GM19193 (cell line): ENCODE measurements around the gene CTIF.

Experiments
- POLR2A ChIP-seq: IDR thresholded peaks from 4 replicates; pipeline ENCODE4 v1.6.1; 2011; ENCODE audit not compliant: insufficient read depth, insufficient read length; ENCODE audit errors: extremely low read depth

CTIF gene

DNA sequence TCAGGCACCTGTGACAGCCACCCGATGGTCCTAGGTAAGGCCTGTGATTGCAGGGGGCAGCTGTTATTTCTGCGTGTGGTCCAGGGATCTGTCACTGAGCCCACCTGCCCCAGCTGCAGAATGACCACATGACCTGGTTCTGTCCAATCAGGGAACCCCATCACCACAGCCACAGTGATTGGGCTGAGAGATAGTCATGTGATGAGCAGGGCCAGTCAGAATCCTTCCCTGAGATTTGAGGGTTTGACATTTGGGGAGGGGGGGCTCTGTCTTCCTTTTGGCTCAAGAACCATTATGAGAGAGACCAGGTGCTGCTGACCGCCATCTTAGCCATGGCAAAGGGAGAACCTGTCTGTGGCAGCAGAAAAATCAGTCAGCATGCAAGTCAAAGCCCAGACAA, 264.7 kb downstream of the CTIF start:
- TF ChIP-seq POLR2A = no peak

DNA sequence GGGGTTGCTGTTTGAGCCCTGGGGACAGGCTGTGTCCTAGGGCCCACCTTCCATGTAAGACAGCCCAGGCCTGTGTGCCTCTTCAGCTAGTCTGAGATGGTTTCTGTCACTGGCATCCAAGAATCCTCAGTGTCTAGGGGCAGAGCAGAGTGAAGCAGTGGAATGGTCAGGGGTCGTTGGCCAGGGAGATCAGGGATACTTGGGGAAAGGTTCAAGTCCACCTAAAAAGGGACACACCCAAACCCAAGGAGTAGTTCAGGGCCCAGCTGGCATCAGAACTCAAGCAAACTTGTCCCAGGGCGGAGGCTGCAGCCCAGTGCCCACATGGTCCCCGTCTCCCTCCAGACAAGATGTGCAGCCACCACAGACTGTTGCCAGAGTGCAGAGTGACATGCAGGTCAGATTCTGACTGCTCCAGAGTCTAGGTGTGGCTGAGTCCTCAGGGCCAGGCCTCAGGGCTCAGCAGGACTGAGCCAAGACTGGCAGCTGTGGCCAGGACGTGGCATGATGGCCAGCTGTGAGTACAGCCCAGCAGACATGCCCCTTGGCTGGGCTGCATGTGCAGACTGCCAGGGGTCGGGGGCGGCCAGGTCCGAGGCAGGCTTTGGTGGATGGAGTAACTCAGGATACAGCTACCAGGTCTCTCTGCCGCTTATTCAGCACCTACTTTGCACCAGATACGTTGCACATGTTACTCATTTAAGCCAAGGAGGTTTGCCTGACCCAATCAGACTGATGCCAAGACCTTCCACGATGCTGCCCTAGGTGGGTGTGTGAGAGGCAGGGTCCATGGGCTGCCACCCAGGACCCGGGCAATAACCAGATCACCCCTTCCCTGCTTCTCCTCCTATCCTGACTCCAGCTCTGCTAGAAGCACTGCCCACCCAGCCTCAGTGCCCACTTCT, 265.4 kb downstream of the CTIF start:
- TF ChIP-seq POLR2A = no peak

DNA sequence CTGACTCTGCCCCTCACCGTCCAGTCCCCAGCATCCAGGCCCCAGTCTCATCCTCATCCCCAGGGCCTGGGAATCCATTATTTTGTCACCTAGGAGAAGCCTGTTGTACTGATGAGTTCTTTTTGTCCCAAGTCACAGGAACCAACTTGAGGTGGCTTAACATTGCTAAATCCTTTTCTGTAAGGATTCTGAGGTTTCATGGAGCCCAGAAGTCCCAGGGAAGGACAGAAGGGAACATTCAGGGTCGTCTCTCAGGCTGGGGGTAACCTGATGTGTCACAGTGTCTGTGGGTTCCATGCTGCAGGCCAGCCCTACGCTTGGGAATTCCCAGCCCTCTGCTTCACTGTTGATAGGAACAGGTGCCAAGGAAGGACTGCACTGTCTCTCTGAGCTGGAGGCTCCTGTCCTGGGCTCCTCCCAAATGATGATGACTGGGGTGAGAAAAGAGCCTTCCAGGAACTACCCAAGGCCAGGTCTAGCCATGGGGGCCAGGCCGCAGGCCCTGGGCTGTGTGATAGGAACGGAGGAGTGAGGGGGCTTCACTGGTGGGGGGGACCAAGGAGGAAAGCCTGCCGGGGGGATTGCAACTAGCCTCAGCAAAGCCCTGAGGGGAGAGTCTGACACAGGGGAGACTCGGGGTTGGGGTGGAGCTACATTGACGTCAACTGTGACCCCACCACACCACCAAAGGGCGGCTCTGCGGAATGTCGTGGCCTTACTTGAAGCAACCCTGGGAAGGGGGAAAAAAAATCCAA, 266.2 kb downstream of the CTIF start:
- TF ChIP-seq POLR2A = no peak

DNA sequence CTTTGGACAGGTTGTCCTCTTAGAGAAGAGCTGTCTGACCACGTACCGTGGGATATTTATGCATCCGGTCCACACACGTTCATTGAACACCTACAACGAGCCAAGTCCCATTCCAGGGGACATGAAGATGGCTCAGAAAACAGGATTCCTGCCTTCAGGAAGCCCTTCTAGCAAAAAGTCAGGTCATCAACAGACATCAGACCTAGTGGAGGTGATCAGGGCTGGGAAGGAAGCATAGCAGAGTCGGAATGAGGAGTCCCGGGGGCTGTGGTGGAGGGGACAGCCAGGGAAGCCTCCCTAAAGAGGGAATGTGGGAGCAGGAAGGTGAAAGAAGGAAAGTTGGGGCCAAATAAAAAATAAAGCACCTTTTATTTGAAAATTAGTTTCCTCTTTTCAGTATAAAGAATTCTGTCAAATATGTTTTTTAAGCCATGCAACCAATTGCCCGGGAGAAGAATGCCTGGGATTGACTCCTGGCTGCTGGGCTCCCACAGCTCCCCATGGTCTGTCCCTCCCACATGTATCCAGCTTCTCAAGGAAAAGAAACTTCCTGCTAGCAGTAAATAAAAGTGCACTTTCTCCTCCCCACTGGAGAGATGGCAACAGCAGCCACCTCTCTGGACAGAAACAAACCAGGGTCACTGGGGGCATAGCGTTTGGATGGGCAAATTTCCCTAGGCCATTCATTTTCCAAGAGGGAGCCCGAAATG, 267.1 kb downstream of the CTIF start:
- no peak for TF ChIP-seq POLR2A

DNA sequence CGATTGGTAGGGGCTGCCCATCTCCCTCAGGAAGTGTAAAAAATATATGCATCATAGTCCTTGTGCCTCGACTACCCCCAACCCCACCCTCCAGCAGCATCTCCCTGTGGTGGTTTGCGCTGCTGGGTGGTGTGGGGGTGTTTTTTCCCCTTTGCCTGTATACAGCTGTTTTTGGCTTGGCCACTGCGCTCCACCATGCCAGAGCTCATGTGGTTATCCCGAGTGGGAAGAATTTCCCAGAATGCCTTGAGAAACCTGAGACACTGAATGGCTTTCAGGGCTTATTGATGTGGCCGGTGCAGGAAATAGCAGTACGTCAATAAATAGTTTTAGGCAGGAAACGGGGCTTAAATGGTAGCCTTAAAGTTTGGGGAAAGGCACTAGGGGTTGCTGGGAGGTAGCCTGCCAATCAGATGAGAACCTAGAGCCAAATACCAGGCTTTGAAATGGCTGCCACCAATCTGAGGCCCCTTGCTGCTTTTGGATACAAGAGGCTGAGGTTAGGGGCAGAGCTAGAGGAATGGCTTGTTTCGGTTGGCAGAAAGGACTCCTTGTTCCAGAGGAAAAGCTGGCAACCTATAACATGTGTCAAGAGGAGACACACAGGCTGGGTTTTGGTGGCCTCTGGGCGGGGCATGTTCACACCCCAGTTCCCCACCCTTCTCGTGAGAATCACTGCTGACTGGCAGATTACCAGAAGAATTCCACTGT, 267.9 kb downstream of the CTIF start:
- TF ChIP-seq POLR2A = no peak

DNA sequence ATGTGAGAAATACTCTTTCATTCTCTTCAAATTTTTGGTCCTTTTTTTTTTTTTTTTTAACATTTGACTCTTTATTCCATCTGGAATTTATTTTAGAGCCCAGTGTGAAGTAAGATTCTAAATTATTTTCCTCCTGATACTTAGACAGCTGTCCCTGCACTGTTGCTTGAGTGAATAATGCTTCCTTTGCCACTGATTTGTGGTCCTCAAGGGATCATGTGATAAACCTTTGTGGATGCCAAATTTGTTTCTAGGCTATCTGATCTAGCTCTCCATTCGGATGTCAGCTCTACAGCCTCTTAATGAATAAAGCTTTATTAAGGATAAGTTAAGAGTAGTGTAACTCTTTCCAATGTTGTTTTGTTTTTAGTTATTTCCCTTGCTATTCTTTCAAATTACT, 269.6 kb downstream of the CTIF start:
- no peak for TF ChIP-seq POLR2A

DNA sequence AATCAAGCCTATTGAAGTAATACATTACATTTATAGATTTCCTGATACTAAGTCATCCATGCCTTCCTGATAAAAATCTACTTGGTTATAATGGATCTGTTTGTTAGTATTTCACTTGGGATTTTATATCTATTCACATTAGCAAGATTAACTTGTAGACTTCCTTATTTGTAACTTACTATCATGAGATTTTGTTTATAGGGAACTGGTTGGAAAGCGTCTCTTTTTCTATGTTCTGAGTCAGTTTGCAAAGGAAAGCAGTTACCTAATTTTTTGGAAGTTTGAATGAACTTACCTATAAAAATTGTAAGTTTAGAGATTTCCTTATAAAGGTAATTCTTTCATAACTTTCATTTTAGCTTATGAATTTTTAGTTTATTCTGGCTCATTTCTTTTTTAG, 270.5 kb downstream of the CTIF start:
- no peak for TF ChIP-seq POLR2A

DNA sequence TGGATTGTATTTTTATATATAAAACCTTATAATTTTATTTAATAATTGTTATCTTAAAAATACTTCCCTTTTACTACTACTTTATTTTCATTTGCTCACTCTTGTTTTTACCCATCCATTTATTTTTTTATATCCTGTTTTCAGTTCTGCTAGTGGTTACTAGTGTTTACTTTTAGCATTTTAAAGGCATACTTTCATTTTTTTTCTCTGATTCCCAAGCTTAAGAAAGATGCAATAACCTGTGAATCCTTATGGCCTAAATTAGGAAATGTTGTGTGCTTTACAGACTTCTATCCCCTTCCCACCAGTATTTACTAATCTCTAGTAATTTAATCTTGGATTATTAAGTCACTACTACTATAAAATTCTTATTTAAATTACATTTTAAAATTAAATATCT, 272.0 kb downstream of the CTIF start:
- no peak for TF ChIP-seq POLR2A

DNA sequence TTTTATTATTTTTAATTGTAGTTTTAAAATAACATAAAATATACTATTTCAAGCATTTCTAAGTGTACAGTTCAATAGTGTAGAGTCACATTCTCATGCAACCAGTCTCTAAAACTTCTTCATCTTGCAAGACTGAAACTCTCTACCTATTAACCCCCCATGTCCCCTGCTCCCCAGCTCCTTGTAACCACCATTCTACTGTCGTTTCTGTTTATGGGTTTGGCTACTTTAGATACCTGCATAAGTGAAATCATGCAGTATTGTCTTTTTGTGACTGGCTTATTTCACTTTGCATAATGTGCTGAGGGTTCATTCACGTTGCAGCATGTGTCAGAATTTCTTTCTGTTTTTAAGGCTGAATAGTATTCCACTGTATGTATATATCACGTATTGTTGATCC, 272.6 kb downstream of the CTIF start:
- TF ChIP-seq POLR2A = no peak

DNA sequence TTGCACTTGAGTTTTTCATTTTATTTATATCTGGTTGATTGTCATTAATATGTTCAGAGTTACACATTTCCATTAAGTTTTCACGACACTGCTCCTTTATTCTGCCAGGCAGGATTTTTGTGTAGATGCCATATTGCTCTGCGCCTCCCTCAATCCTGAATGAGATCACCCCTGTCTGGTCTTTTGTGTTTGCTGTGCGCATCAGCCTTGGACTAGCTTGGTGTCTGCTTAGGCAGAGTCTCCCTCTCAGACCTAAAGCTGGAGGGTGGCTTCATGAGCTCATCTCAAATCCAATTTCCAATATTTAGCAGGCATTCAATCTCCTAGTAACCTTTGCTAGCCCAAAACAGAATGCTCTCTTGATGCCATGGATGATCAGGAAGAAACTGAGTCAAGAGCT, 274.5 kb downstream of the CTIF start:
- no peak for TF ChIP-seq POLR2A

DNA sequence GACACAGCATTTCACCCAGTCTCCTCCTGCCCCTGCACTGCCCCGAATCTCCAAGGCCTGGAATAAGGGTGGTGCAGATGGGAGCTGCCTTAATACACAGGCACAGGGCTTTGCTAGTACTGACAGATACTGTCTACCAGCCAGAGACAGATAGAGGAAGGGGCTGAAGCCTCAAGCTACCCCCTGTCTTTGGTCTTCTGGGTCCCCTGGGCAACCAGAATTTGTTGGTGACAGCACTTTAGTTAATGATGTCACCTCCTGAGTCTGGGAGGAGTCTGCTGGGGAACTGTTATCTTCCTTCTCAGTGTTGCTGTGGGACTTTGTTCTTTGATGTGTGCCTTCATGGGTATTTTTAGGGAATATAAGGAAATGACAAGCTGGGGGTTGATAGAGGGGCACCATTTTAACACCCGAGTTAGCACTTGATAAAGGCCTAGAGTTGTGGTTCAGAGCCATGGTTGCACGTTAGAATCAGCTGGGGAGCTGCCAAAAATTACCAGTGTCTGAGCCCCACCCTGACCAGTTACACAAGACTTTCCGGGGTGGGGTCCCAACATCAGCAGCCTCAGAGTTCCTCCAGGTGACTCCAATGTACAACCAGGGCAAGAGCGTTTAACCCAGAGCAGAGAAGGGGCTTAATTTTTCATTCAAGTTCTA, 275.1 kb downstream of the CTIF start:
- TF ChIP-seq POLR2A = no peak

DNA sequence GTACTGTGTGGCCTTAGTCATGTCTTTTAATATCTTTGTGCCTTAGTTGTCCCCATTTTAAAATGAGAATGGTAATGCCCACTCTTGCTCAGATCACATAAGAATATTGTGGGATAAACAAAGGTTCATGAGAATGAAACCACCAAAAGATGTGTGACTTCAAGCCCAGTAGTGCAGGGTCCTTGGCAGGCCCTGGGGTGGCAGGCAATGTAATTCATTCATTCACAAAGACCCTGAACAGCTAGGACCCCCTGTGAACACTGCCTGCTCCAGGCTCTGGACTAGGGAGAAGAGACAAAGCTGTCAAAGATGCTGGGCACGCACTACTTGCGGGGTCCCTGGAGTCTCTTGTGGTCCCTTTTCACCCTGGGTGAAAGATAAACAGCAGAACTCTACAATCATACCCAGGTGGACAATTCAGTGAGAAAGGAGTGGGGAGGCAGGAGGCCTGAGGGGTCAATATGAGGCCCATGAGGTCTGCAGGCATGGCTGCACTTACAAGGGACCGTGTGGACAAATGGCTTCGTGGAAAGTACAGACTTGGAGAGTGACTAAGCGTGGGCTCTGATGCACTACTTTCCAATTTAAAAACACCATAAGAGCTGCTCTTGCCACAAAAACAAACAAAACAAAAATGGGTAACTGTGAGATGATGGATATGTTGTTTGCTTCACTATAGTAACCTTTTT, 275.8 kb downstream of the CTIF start:
- TF ChIP-seq POLR2A = no peak

DNA sequence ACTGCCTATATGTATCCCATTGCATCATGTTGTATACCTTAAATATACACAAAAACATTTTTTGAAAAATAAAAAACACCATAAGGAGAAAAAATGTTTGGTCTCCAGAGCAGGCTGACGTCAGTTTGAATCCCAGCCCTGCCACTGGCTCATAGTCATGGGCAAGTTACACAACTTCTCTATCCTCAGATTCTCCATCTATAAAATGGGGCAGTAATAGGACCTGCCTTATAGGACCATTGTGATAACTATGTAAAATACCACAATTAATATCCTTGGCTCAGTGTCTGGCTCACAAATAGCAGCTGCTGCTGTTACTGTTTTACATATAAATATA, 276.3 kb downstream of the CTIF start:
- TF ChIP-seq POLR2A = no peak
